GM18526 (cell line): ENCODE data around the gene DSCAML1.

Experiments used
- POLR2A ChIP-seq: IDR thresholded peaks from 3 replicates; pipeline ENCODE4 v1.6.1; 2011; ENCODE audit not compliant: insufficient read length; ENCODE audit errors: extremely low read depth

The DSCAML1 gene

DNA sequence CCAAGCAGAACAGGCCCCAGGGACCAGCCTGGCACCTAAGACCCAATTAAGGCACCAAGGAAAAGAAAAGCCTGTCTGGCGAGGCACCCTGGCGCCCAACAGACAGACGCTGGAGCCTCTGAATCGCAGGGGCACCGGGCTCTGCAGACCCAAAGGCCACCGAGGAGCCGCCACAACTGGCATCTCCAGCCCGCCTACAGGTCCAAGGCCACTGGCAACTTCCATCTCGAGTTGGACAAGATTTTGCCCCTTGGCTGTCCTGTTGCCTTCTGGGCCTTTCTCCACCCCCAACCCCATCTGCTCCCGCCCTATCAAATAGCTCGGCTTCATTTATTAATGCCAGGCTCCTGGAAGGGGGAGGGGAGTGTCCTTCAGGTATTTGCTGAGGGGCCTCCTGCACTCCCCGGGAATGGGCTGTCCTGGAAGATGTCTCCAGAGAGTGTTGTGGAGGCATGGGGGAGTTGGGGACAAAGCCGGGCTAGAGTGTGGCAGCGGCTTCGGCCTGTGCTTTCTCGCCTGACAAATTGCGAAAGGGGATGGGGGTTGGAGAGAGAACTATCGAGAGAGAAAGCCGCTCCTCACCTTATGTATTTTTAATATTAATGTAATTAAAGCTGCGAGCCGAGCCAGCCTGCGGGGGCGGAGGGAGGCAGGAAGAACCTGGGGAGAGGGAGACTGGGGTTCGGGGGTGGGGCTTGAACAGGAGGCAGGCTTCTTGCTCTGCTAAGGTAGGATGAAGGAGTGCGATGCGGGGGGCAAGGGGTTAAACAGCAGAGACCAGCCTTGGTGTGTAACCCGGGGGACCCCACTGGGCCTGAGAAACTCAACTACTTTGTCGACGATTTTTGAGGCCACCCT is 2.0 kb downstream of the DSCAML1 start:
- TF ChIP-seq POLR2A = no peak

DNA sequence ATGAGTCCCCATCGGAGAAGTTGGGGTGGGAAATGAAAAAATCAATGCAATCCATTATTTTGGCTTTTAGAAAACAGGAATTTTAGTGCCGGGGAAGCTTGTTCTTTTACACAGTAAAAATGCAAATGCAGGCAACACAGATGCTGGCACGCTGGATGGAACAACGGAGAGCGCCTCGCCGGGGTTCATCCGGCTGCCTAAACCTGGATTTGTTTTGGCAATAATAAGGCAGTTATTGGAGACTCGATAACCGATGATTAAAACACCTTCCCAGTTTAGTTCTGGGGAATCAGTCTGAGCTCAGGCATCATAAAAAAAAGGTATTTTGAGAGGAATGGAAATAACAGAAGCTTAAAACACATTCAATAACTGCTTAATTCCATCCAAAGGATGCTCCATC is 2.9 kb downstream of the DSCAML1 start:
- TF ChIP-seq POLR2A = no peak

DNA sequence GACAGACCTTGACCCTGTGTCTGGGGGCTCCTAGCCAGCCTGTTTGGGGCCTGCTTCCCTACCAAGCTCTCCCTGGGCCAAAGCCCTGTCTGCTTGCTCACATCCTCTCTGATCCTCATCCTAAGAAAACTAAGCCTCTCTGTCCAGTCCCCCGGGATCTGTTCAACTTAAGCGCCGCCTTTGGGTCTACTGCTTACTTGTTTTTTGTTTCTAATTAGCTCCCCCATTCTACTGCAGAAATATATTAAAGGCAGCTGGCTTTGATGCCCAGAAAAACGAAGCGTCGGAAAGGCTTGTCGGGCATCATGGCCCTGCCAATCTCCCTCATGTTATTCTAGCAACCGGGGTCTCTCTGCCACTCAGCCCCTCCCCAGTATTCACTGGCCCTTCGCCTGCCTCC is 3.4 kb downstream of the DSCAML1 start:
- no peak for TF ChIP-seq POLR2A

DNA sequence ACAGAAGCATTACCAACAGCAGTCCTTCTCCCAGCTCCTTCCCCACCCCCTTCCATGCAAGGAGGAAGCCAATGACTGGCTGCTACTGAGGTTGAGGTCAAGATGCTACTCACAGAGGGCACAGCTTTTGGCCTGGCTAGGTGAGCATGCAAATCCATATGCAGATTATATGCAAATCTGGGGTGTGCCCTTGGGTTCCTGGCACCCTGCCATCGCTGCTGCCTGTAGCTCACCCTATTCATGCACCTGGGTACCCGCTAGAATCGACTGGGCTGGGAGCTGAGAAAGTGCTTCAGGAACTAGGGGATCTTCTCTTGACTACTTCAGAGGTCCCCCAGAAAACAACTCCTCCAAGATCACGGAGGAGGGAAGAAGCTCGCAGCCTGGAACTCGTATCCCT is 4.0 kb downstream of the DSCAML1 start:
- no peak for TF ChIP-seq POLR2A

DNA sequence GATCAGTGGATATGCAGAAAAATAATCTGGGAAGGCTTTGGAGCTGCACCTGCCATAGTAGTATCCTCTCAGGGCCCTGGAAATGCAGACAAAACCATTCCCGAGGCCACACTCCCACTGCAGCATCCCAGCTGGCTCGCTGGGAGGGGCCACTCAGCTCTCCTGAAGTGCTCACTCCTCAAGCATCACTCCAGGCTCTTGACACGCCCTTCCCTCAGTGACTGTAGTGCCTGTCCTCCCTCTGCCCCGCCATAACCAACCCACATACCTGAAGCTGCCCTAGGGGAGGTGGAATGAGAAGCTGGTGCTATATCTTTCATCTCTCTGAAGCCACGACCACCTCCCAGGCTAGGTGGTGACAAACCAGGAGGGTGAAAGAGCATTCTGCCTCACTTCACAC is 4.8 kb downstream of the DSCAML1 start:
- no peak for TF ChIP-seq POLR2A

DNA sequence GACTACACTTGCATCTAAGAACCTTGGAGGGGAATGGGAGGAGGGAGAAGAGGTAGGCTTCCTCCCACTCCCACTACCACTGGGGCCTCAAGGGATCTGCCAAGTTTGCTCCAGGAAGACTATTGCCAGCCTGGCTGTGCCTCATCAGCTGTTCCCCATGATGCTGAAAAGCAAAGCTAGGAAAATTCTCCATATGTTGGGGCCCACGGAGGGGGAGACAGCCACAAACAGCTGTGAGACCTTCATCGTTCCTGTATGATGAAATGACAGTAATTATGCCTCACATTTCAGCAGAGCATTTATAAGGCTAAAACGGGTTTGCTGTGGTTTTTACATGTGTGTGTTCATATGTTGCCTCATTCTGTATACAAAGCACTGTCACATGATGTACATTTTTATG is 6.7 kb downstream of the DSCAML1 start:
- no peak for TF ChIP-seq POLR2A

DNA sequence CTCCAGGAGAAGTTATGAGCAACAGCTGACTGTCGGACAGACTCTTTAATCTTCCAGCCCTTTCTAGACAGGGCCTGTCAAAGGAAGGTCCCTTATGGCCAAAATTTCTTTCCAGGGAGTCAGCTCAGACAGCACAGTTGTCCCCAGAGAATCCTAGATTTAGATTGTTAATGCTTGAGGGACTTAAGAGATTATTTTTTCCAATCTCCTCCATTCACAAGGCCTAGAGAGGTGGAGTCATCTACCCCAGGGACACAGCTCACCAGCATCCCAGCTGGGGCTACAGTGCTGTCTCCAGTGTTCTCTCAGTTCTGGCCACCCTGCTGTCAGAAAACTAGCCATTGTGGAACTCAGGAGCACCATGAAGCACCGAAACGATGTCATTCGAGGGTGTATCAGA is 7.8 kb downstream of the DSCAML1 start:
- TF ChIP-seq POLR2A = no peak

DNA sequence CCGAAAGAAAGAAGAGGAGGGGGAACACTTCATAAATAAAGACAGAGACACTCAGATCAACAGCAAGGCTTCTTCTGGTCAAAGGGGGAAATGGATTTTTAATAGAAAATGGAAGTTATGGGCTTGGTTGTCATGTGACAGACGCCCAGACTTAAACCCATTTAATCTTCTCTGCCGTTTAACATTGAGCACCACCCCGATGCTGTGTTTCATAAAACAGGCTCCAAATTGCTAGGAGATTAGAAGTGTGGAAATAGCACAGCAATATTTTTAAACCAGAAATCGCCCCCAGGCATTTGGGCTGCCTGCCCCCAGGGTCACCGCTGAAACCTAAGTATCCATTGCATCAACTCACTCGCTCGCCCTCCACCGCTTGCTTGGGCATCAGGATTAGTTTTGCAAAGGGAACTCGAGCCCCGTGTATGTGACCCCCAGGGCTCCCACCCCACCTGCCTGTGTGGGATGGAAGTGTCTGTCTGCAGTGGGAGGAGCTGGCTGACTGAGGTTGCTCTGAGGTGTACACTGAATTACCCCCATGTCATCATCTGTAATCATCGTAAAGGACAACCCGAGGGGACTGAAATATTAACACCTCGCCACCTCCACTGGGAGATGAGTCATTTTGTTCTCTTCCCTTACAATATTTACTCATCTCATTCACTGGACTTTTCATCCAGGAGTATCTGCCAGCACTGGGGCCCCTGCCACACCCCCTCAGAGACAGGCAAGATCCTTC is 10.7 kb downstream of the DSCAML1 start:
- TF ChIP-seq POLR2A = no peak

DNA sequence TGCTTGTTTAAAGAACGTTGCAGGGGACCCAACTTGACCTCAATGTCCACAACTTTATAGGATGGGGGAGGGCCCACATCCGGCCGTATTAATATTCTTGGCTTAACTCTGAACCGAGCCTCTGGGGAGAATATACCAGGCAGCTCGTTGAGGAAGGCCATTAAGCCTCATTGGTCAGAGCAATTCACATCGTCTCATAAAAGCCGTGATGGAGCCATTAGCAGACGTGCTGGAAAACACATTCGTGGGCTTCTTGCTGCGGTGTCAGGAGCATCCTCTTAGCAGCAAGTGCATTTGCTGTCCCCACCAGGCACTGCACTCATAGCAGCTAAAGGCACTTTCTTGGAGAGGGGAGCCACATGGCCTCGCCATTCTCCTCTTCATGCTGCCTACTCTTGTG is 14.9 kb downstream of the DSCAML1 start:
- TF ChIP-seq POLR2A = no peak

DNA sequence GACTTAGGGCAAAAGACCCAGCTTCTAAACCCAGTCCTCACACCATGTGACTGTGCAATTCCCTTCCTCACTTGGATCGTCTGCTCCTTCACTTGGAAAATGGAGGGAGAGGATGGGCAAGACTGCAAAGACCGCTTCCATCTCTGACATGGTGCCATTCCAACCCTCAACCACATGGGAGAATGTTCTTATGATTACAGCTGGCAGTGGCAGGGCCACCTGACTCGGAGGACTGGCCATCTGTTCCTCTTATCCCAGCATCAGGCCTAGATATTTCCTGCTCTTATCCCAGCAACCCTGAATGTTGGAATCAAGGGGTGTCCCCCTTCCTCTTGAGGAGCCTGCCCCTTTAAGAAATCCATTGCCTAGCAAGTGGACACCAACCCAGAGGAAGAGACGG is 15.4 kb downstream of the DSCAML1 start:
- TF ChIP-seq POLR2A = no peak

DNA sequence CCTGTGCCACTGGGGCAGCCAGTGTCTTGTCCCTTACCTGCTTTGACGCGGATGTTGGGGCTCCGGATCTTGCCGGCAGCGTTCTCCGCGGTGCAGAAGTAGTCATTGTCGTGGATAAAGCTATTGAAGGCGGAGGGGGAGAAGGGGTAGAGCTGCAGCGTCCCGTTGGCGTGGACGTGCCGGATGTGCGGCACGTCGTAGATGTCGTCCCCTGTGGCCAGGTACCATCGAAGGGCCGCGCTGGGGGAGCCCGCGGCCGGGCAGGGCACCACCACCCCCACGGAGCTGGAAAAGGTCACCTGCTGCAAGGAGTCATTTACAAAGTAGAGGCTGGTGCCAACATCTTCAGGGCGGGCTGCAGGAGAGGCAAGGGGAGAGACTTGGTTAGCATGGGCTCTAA is 16.6 kb downstream of the DSCAML1 start:
- TF ChIP-seq POLR2A = no peak

DNA sequence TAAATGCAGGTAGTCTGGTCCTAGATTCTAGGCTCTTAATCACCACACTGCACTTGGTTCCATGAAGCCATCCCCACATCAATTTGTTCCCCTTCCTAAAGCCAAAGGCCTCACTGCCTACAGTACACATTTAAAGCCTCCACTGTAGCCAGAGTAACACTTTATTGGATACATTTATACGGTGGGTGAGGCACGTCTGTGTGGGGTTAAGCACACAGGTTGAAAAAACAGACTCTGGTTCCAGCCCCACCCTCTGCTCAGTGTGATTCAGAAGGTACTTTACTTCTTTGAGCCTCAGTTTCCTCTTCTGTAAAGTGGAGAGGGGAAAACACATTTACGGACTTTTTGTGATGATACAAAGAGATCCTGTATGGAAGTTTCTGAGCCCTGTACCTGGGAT is 22.5 kb downstream of the DSCAML1 start:
- no peak for TF ChIP-seq POLR2A

DNA sequence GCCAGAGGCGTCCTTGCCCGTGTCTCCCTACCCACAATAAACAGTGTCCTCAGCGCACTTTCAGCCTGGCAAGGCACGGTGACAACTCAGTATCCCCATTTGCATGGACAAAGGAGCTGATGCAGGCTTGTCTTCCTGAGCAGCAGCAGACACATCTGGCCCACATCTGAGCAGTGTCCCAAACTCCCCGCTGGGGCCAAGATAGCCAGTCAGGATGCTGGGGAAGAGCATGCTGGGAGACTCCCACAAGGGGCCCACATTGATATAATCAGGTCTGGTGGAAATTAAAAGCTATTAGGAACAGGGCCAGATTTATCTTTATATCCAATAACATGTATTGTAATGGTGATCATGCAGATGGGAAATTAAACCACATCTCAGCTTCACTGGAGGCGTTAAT is 24.7 kb downstream of the DSCAML1 start:
- TF ChIP-seq POLR2A = no peak

DNA sequence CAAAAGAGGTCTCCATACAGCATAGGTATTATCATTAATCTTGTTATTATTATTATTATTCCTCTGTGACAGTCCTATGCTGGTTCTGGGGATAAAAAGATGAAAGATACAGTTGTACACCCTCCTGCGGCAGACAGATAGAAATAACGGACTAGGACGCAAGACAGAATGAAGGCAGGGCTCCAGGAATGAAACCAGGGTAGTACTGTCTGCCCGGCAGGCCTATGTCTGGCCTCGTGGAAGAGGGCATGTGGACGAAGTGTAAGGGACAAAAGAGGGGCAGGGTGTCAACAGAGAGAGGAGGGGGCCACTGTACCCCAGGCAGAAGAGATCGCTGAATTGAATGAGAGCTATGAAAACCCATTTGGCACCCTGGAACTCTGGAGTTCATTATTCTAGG is 25.2 kb downstream of the DSCAML1 start:
- no peak for TF ChIP-seq POLR2A

DNA sequence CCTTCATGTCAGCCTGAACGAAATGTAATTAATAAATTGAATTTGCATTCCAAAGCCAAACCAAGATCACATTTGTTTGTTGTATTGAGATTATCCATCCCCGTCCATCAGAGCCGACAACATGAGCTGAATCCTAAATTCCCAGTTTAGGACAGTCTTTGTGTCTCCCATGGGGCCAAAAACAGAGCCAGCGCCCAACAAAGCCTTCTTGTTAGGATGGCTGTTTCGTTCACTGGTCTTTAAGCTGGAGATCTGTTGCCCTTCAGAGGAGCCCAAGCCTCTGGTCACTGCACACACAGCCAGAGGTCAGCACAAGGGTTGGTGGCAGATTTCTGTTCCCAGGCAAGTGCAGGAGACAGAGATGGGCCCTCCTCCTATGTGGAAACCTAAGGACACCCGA is 25.8 kb downstream of the DSCAML1 start:
- TF ChIP-seq POLR2A = no peak

DNA sequence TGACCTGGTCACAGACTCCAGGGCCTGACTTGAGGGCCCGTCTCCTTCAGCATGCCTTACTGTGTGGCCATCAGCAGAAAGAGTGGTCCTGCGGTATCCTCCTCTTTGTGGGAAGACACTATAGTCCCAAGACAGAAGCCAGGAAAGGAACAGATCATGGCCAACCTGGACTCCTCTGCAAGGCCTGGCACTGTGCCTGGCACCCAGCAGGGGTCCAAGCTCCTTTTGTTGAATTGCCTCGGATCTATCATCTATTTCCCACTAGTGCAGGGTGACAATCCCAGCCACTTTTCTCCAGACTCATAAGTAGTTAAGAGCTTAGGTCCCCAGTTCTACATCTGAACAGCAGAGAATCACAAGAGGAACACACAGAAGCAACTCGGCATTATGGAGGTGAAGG is 27.0 kb downstream of the DSCAML1 start:
- no peak for TF ChIP-seq POLR2A
